Measurements from ENCODE around the gene ORC3. TPM values are rescaled to one million over a fixed set of nuclear protein-coding genes. Genes with fewer than 3 reads are reported as not detected.

ORC3 gene
- polyA plus RNA-seq, 1 donor (not counting 4 experiments of a cell fraction or from before 2014, with no cell fraction given) = 37.4 TPM

GRCh38 chr6:87583822-87584221 is 6.1 kb upstream of the ORC3 start:
- H3K79me2 ChIP-seq (ENCODE audit: control insufficient read depth, insufficient read depth, low read length) = peaks cover 74% of the 10 kb centered on the region

GRCh38 chr6:87586371-87587077 is 3.4 kb upstream of the ORC3 start:
- no peak overlapping the region for H3K4me2 ChIP-seq (ENCODE audit: control insufficient read depth, extremely low read depth, insufficient read depth, low read depth, low read length)
- DNase-seq (ENCODE audit: low read depth, low spot score) (no peak), FAIRE-seq (no peak)
- no peaks in the 10 kb centered on the region for H3K9me1 ChIP-seq (ENCODE audit: control insufficient read depth, extremely low read depth, insufficient read depth, low read length)
- H3K9me3 ChIP-seq (ENCODE audit: control insufficient read depth, low read depth, low read length) = no peaks in the 10 kb centered on the region
- H3K27me3 ChIP-seq (ENCODE audit: control insufficient read depth, extremely low read depth, insufficient read depth, low read length) = no peaks in the 10 kb centered on the region
- no peak overlapping the region for H3K4me3 ChIP-seq (ENCODE audit: control insufficient read depth in 2 of 3, extremely low read depth in 1 of 3, insufficient read depth in 2 of 3, low read depth in 1 of 3, low read length in 3 of 3)
- peaks cover 10% of the 10 kb centered on the region for H3K4me1 ChIP-seq (ENCODE audit: control insufficient read depth, extremely low read depth, insufficient read depth, low read length)
- H3K9ac ChIP-seq (ENCODE audit: control insufficient read depth, extremely low read depth, insufficient read depth, low read length) = no peak overlapping the region
- H3K27ac ChIP-seq (ENCODE audit: control insufficient read depth, insufficient read depth, low read length) = no peak overlapping the region
- peaks cover 4 to 5% of the 10 kb centered on the region in 2 experiments for H3K36me3 ChIP-seq (ENCODE audit: control insufficient read depth in 2 of 2, extremely low read depth in 1 of 2, insufficient read depth in 2 of 2, low read length in 2 of 2)
- TF ChIP-seq EZH2 (IDR thresholded peaks at IDR 0.05; ENCODE audit: low read length) (no peak), CTCF (optimal IDR thresholded peaks at IDR 0.05 in 1 of 3, IDR thresholded peaks at IDR 0.05 in 1 of 3, conservative IDR thresholded peaks at IDR 0.05 in 1 of 3; ENCODE audit: extremely low read depth in 1 of 3, insufficient read depth in 2 of 3, low read length in 3 of 3) (no peak)
- dilution Hi-C loops (cut with MboI; ENCODE audit: extremely low pct_ligation_motif_present, low sequenced_read_pairs) = no loop called here
- H2AFZ ChIP-seq (ENCODE audit: control insufficient read depth, low read length) = no peak overlapping the region
- H3K79me2 ChIP-seq (ENCODE audit: control insufficient read depth, insufficient read depth, low read length) = peaks cover 83% of the 10 kb centered on the region
- no peaks in the 10 kb centered on the region for H4K20me1 ChIP-seq (ENCODE audit: control insufficient read depth, extremely low read depth, insufficient read depth, low read length)

More at GRCh38 chr6:87583822-87584221, 6.1 kb upstream of the ORC3 start:
- H3K9me3 ChIP-seq (ENCODE audit: control insufficient read depth, low read depth, low read length) = no peaks in the 10 kb centered on the region
- dilution Hi-C loops (cut with MboI; ENCODE audit: extremely low pct_ligation_motif_present, low sequenced_read_pairs) = no loop called here
- peaks cover 5 to 6% of the 10 kb centered on the region in 2 experiments for H3K36me3 ChIP-seq (ENCODE audit: control insufficient read depth in 2 of 2, extremely low read depth in 1 of 2, insufficient read depth in 2 of 2, low read length in 2 of 2)
- H2AFZ ChIP-seq (ENCODE audit: control insufficient read depth, low read length) = no peak overlapping the region
- H3K27ac ChIP-seq (ENCODE audit: control insufficient read depth, insufficient read depth, low read length) = no peak overlapping the region
- no peak for TF ChIP-seq CTCF (optimal IDR thresholded peaks at IDR 0.05 in 1 of 3, IDR thresholded peaks at IDR 0.05 in 1 of 3, conservative IDR thresholded peaks at IDR 0.05 in 1 of 3; ENCODE audit: extremely low read depth in 1 of 3, insufficient read depth in 2 of 3, low read length in 3 of 3)
- TF ChIP-seq EZH2 (IDR thresholded peaks at IDR 0.05; ENCODE audit: low read length) = no peak
- no peak overlapping the region for H3K9ac ChIP-seq (ENCODE audit: control insufficient read depth, extremely low read depth, insufficient read depth, low read length)
- H3K27me3 ChIP-seq (ENCODE audit: control insufficient read depth, extremely low read depth, insufficient read depth, low read length) = no peaks in the 10 kb centered on the region
- H3K4me2 ChIP-seq (ENCODE audit: control insufficient read depth, extremely low read depth, insufficient read depth, low read depth, low read length) = no peak overlapping the region
- DNase-seq (ENCODE audit: low read depth, low spot score) (no peak), FAIRE-seq (no peak)
- H4K20me1 ChIP-seq (ENCODE audit: control insufficient read depth, extremely low read depth, insufficient read depth, low read length) = no peaks in the 10 kb centered on the region
- H3K4me3 ChIP-seq (ENCODE audit: control insufficient read depth in 2 of 3, extremely low read depth in 1 of 3, insufficient read depth in 2 of 3, low read depth in 1 of 3, low read length in 3 of 3) = no peak overlapping the region
- no peaks in the 10 kb centered on the region for H3K9me1 ChIP-seq (ENCODE audit: control insufficient read depth, extremely low read depth, insufficient read depth, low read length)
- peaks cover 5% of the 10 kb centered on the region for H3K4me1 ChIP-seq (ENCODE audit: control insufficient read depth, extremely low read depth, insufficient read depth, low read length)

Measured in keratinocyte (primary cell).